SK-N-MC (cell line): Measurements from ENCODE around the gene ABCC6.
"Not testable (repeated sequence)": the region's sequence is repeated elsewhere in the genome, so short reads cannot be mapped to it uniquely, and the experiment has no call there.

ENCODE experiments used
- EZH2 ChIP-seq: fragments of 200-600 bp; sonication (generic); IDR thresholded peaks from one replicate; pipeline ENCODE4 v1.6.1; 2017; ENCODE audit warnings: antibody characterized with exemption
- POLR2AphosphoS5 ChIP-seq: IDR thresholded peaks from 2 replicates; pipeline ENCODE4 v1.6.1; 2012; ENCODE audit warnings: mild to moderate bottlenecking, low read depth, low read length, borderline replicate concordance

- TF ChIP-seq EZH2, POLR2AphosphoS5: not testable (repeated sequence)
These were observed 20.7 kb downstream of the ABCC6 start for GRCh38 chr16:16202400-16203143.
